Measurements from ENCODE around the gene ANHX. TPM values are rescaled to one million over a fixed set of nuclear protein-coding genes. Genes with fewer than 3 reads are reported as not detected.

Gene ANHX
- total RNA-seq, 2 experiments from 2014 or later = not detected

DNA sequence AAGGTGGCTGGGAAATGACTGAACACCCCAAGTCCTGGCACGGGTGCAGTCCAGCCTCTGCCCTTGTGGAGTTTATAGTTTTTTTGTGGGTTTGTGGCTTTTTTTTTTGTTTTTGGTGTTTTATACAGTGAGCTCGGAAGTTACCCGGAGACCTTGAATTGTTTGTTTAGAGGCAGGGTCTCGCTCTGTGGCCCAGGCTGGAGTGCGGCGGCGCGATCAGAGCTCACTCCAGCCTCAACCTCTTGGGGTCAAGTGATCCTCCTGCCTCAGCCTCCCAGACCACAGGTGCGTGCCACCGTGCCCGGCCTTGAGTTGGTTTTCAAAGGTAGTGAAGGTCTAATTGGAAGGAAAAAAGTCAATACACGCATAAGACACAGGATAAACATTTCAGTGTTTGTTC is 879 bp upstream of the ANHX start:
- intact Hi-C loops (cut with micrococcal nuclease) = no loop called here

DNA sequence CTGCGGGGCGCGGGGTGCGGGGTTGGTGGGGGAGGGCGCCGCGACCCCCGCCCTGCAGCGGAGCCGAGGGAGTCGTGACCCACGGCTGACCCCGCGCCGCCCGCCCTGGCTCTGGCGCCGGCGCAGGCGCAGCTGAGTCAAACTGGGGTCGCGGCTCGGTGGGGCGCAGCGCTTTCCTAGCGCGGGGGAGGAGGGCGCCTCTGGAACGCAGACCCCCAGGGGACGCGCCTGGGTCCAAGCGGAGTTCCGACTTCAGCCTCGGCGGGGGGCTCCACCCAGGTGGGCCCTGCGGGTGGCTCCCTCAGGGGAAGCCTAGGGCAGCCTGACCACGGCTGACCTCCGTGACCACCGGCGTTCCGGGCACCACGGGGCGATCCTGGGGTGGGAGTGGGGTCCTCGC is 467 bp upstream of the ANHX start:
- intact Hi-C loops (cut with micrococcal nuclease) = no loop called here
- POLR2A ChIA-PET = no interaction called here

More for the DNA sequence above, 879 bp upstream of the ANHX start:
- ATAC-seq (no peak), DNase-seq (no peak)
- TF ChIP-seq, protein P1, sequence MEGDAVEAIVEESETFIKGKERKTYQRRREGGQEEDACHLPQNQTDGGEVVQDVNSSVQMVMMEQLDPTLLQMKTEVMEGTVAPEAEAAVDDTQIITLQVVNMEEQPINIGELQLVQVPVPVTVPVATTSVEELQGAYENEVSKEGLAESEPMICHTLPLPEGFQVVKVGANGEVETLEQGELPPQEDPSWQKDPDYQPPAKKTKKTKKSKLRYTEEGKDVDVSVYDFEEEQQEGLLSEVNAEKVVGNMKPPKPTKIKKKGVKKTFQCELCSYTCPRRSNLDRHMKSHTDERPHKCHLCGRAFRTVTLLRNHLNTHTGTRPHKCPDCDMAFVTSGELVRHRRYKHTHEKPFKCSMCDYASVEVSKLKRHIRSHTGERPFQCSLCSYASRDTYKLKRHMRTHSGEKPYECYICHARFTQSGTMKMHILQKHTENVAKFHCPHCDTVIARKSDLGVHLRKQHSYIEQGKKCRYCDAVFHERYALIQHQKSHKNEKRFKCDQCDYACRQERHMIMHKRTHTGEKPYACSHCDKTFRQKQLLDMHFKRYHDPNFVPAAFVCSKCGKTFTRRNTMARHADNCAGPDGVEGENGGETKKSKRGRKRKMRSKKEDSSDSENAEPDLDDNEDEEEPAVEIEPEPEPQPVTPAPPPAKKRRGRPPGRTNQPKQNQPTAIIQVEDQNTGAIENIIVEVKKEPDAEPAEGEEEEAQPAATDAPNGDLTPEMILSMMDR (IDR thresholded peaks at IDR 0.05) = no peak
- Mint-ChIP-seq H3K27me3 (no peaks in the 10 kb centered on the region), H3K9me3 (peaks cover 14% of the 10 kb centered on the region), H3K4me3 (no peak overlapping the region), H3K4me1 (ENCODE audit: low read depth) (no peaks in the 10 kb centered on the region), H3K27ac (no peak overlapping the region), H3K36me3 (ENCODE audit: low read depth) (peaks cover 4% of the 10 kb centered on the region)
- POLR2A ChIA-PET = no interaction called here
- CTCF ChIA-PET = no interaction called here

DNA sequence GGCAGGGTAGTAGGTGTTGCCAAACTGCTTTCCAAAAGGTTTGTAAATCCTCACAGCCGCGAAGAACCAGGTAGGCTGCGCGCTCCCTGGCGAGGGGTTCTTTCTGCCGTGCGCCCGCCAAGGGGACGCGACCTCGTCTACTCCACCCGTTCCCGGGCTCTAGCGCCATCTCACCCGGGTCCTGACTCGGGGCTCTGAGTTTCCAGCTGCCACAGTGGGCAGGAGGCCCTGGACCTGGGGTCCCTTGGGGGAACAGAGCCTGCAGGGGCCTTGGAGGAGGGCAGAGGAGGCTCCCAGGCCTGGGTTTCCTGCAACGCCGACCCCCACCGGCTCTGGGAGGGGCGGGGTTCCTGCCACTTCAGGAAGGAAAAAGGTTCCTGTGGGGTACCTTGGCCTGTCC is 706 bp downstream of the ANHX start:
- CTCF ChIA-PET = no interaction called here
- no peaks in the 10 kb centered on the region for H3K4me1 Mint-ChIP-seq (ENCODE audit: low read depth)
- peaks cover 4% of the 10 kb centered on the region for H3K36me3 Mint-ChIP-seq (ENCODE audit: low read depth)
- H3K27ac Mint-ChIP-seq = no peak overlapping the region
- POLR2A ChIA-PET = no interaction called here
- H3K27me3 Mint-ChIP-seq = no peaks in the 10 kb centered on the region
- intact Hi-C loops (cut with micrococcal nuclease) = no loop called here
- peaks cover 15% of the 10 kb centered on the region for H3K9me3 Mint-ChIP-seq
- TF ChIP-seq, protein P1 (IDR thresholded peaks at IDR 0.05) = no peak
- ATAC-seq = no peak
- H3K4me3 Mint-ChIP-seq = no peak overlapping the region
- no peak for DNase-seq

More for the DNA sequence above, 467 bp upstream of the ANHX start:
- TF ChIP-seq, protein P1 (IDR thresholded peaks at IDR 0.05) = no peak
- Mint-ChIP-seq H3K36me3 (ENCODE audit: low read depth) (peaks cover 4% of the 10 kb centered on the region), H3K4me3 (no peak overlapping the region), H3K4me1 (ENCODE audit: low read depth) (no peaks in the 10 kb centered on the region), H3K9me3 (peaks cover 15% of the 10 kb centered on the region), H3K27ac (no peak overlapping the region), H3K27me3 (no peaks in the 10 kb centered on the region)
- no peak for ATAC-seq
- no peak for DNase-seq
- CTCF ChIA-PET = no interaction called here

DNA sequence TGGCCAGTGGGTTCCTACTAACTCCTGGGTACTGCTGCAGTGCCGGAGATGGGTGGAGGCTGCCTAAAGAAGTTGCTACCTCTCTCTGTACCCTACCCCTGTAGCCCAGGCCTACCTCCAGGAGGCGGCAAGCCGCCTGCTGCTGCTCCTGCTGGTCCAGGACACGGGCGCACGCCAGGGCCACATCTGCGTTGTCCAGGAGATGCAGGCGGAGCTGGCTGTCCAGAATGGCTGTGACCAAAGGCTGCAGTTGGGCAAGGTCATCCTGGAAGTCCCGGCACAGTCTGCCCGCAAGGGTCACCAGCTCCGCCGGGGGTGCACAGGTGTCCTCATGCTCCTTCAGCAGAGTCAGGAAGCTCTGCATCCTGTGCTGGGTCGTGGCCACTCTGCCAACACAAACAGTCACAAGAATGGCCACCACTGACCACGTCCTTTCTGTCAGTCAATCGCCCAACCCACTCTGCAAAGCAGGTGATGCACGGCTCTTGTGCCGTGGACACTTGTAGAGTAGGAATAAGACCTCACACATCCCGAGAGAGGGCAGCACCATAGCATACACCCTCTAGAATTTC is 1.6 kb downstream of the ANHX start:
- Mint-ChIP-seq H3K27ac (no peak overlapping the region), H3K4me1 (ENCODE audit: low read depth) (no peaks in the 10 kb centered on the region), H3K9me3 (peaks cover 11% of the 10 kb centered on the region), H3K27me3 (no peaks in the 10 kb centered on the region), H3K4me3 (no peak overlapping the region), H3K36me3 (ENCODE audit: low read depth) (peaks cover 2% of the 10 kb centered on the region)
- intact Hi-C loops (cut with micrococcal nuclease) = no loop called here
- ChIA-PET CTCF (no interaction called here), POLR2A (no interaction called here)
- TF ChIP-seq, protein P1 (IDR thresholded peaks at IDR 0.05) = no peak
- DNase-seq = no peak
- no peak for ATAC-seq

DNA sequence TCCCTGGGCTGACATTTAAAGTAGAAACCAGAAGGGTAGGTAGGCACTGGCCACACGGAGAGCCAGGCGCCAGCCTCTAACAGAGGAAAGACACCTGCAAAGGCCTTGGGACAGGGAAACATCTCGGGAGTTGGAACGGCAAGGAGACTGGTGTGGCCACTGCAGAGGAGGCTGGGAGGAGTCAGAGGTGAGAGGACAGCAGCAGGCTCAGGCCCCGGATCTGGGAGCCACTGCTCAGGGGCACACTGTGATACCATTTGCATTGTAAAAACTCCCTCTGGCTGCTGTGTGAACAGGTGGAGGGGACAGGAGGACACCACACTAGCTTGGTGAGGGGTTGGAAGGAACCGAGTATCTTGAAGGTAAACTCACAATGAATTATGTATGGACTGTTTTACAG is 2.7 kb downstream of the ANHX start:
- intact Hi-C loops (cut with micrococcal nuclease) = no loop called here
- H3K4me1 Mint-ChIP-seq (ENCODE audit: low read depth) = no peaks in the 10 kb centered on the region
- ATAC-seq = no peak
- ChIA-PET POLR2A (no interaction called here), CTCF (no interaction called here)
- TF ChIP-seq, protein P1 (IDR thresholded peaks at IDR 0.05) = no peak
- H3K4me3 Mint-ChIP-seq = no peak overlapping the region
- DNase-seq = no peak
- peaks cover 2% of the 10 kb centered on the region for H3K36me3 Mint-ChIP-seq (ENCODE audit: low read depth)
- no peaks in the 10 kb centered on the region for H3K27me3 Mint-ChIP-seq
- no peak overlapping the region for H3K27ac Mint-ChIP-seq
- peaks cover 11% of the 10 kb centered on the region for H3K9me3 Mint-ChIP-seq
